Body of pancreas (tissue), 4 donors: ENCODE results near the gene STPG4.
"Not testable (repeated sequence)": the region's sequence is repeated elsewhere in the genome, so short reads cannot be mapped to it uniquely, and the experiment has no call there.

Source experiments
- POLR2A ChIP-seq, 3 donors: fragments of 450-650 bp; IDR thresholded peaks; one replicate each; pipeline ENCODE4 v1.6.1; 2016; ENCODE audit warnings: antibody characterized with exemption in 3 of 3, mild to moderate bottlenecking in 2 of 3
- TF ChIP-seq, protein P1 (sequence below), 7 experiments: fragments of 450-650 bp in 4 of 7; fragments of 200-600 bp in 3 of 7; sonication (generic) in 3 of 7; IDR thresholded peaks; one replicate each; pipeline ENCODE4 v1.5.1; 2016 to 2019; ENCODE audit warnings: antibody characterized with exemption in 7 of 7

DNA sequence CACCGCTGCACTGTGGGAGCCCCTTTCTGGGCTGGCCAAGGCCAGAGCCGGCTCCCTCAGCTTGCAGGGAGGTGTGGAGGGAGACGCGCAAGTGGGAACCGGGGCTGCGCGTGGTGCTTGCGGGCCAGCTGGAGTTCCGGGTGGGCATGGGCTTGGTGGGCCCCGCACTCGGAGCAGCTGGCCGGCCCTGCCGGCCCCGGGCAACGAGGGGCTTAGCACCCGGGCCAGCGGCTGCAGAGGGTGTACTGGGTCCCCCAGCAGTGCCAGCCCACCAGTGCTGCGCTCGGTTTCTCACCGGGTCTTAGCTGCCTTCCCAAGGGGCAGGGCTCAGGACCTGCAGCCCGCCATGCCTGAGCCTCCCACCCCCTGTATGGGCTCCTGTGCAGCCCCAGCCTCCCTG, 47.9 kb downstream of the STPG4 start:
- TF ChIP-seq, protein P1, sequence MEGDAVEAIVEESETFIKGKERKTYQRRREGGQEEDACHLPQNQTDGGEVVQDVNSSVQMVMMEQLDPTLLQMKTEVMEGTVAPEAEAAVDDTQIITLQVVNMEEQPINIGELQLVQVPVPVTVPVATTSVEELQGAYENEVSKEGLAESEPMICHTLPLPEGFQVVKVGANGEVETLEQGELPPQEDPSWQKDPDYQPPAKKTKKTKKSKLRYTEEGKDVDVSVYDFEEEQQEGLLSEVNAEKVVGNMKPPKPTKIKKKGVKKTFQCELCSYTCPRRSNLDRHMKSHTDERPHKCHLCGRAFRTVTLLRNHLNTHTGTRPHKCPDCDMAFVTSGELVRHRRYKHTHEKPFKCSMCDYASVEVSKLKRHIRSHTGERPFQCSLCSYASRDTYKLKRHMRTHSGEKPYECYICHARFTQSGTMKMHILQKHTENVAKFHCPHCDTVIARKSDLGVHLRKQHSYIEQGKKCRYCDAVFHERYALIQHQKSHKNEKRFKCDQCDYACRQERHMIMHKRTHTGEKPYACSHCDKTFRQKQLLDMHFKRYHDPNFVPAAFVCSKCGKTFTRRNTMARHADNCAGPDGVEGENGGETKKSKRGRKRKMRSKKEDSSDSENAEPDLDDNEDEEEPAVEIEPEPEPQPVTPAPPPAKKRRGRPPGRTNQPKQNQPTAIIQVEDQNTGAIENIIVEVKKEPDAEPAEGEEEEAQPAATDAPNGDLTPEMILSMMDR (IDR thresholded peaks at IDR 0.05): not testable (repeated sequence)
- not testable (repeated sequence) for TF ChIP-seq POLR2A (IDR thresholded peaks at IDR 0.05)
